Keratinocyte (primary cell): Measurements from ENCODE around the gene SUFU. TPM values are rescaled to one million over a fixed set of nuclear protein-coding genes. Genes with fewer than 3 reads are reported as not detected.

Experiments used
- DNase-seq: peaks from one replicate; pipeline ENCODE4 v3.0.0-alpha.2; 2011; ENCODE audit warnings: low read depth, missing footprints, low spot score
- FAIRE-seq: peaks from 2 replicates; lab custom pipeline; 2011; peaks lifted over from hg19 to GRCh38; lab: Jason Lieb, UNC
- H2AFZ ChIP-seq: 2 replicates; pipeline ENCODE4 v1.6.0; 2012; ENCODE audit warnings: low read length, control low read depth, inconsistent platforms; ENCODE audit not compliant: control insufficient read depth
- H3K27ac ChIP-seq: 2 replicates; pipeline ENCODE4 v1.5.1; 2011; ENCODE audit warnings: low read length; ENCODE audit not compliant: control insufficient read depth, insufficient read depth
- H3K27me3 ChIP-seq: 3 replicates; pipeline ENCODE4 v1.6.0; 2011; ENCODE audit warnings: low read length; ENCODE audit not compliant: control insufficient read depth, insufficient read depth; ENCODE audit errors: extremely low read depth
- H3K36me3 ChIP-seq, 2 experiments: 2 replicates in 1 of 2; 3 replicates in 1 of 2; pipeline ENCODE4 v1.5.1; 2011; ENCODE audit warnings: low read length in 2 of 2, mild to moderate bottlenecking in 1 of 2; ENCODE audit not compliant: control insufficient read depth in 2 of 2, insufficient read depth in 2 of 2; ENCODE audit errors: extremely low read depth in 1 of 2
- H3K4me1 ChIP-seq: 3 replicates; pipeline ENCODE4 v1.5.1; 2011; ENCODE audit warnings: low read length; ENCODE audit not compliant: control insufficient read depth, insufficient read depth; ENCODE audit errors: extremely low read depth
- H3K4me2 ChIP-seq: 3 replicates; pipeline ENCODE4 v1.6.0; 2011; ENCODE audit warnings: low read depth, low read length; ENCODE audit not compliant: control insufficient read depth, insufficient read depth; ENCODE audit errors: extremely low read depth
- H3K4me3 ChIP-seq, 3 experiments: fragments of 200-600 bp in 1 of 3; sonication (generic) in 1 of 3; 2 replicates in 2 of 3; 3 replicates in 1 of 3; pipeline ENCODE4 v1.5.1; 2011 to 2016; ENCODE audit warnings: low read length in 3 of 3, mild to moderate bottlenecking in 3 of 3, control low read depth in 2 of 3, inconsistent platforms in 1 of 3, low read depth in 1 of 3, mixed read lengths in 1 of 3, mixed run types in 1 of 3, moderate library complexity in 1 of 3; ENCODE audit not compliant: control insufficient read depth in 2 of 3, insufficient read depth in 2 of 3; ENCODE audit errors: extremely low read depth in 1 of 3
- H3K79me2 ChIP-seq: 2 replicates; pipeline ENCODE4 v1.6.0; 2012; ENCODE audit warnings: low read length; ENCODE audit not compliant: control insufficient read depth, insufficient read depth
- H3K9ac ChIP-seq: 3 replicates; pipeline ENCODE4 v1.6.0; 2011; ENCODE audit warnings: low read length; ENCODE audit not compliant: control insufficient read depth, insufficient read depth; ENCODE audit errors: extremely low read depth
- H3K9me1 ChIP-seq: 3 replicates; pipeline ENCODE4 v1.6.0; 2011; ENCODE audit warnings: low read length; ENCODE audit not compliant: control insufficient read depth, insufficient read depth; ENCODE audit errors: extremely low read depth
- H3K9me3 ChIP-seq: 2 replicates; pipeline ENCODE4 v1.5.1; 2012; ENCODE audit warnings: low read depth, low read length; ENCODE audit not compliant: control insufficient read depth
- H4K20me1 ChIP-seq: 3 replicates; pipeline ENCODE4 v1.6.0; 2011; ENCODE audit warnings: low read length; ENCODE audit not compliant: control insufficient read depth, insufficient read depth; ENCODE audit errors: extremely low read depth
- EZH2 ChIP-seq: IDR thresholded peaks from one replicate; pipeline ENCODE4 v1.6.1; 2012; ENCODE audit warnings: inconsistent platforms, mild to moderate bottlenecking, low read length, moderate library complexity
- dilution Hi-C: fragments of 300-500 bp; cut with MboI; formaldehyde crosslinking; loops from one replicate; pipeline ENCODE4 v1.7.0; 2020; ENCODE audit warnings: low sequenced_read_pairs; ENCODE audit not compliant: extremely low pct_ligation_motif_present
- polyA plus RNA-seq, 5 experiments: library from polyadenylated mRNA; depleted of rRNA in 3 of 5; stranded (reverse) in 3 of 5; stranded (forward) in 1 of 5; unstranded in 1 of 5; fragments of >200 nt; gene quantifications; 1 replicate in 1 of 5; 2 replicates in 3 of 5; 3 replicates in 1 of 5; pipeline versions ENCODE4 v1.2.1 to v1.2.3, GENCODE V29; 2011 to 2012; ENCODE audit warnings: missing spikeins in 2 of 5, low read depth in 1 of 5, low replicate concordance in 1 of 5
- TF ChIP-seq, protein P1 (sequence below), 3 experiments: IDR thresholded peaks in 1 of 3; conservative IDR thresholded peaks in 1 of 3; optimal IDR thresholded peaks in 1 of 3; 2 replicates in 2 of 3; 3 replicates in 1 of 3; pipeline versions ENCODE3 to v1.5.1; 2011; ENCODE audit warnings: low read length in 3 of 3, mild to moderate bottlenecking in 3 of 3, moderate library complexity in 2 of 3, control low read depth in 1 of 3, inconsistent platforms in 1 of 3; ENCODE audit not compliant: insufficient read depth in 2 of 3; ENCODE audit errors: extremely low read depth in 1 of 3

The SUFU gene
- polyA plus RNA-seq, 1 donor (not counting 4 experiments of a cell fraction or from before 2014, with no cell fraction given): 3.7 TPM

- H3K4me1 ChIP-seq: peaks cover 11% of the 10 kb centered on the region
- no peak overlapping the region for H3K27ac ChIP-seq
- no peaks in the 10 kb centered on the region for H3K27me3 ChIP-seq
- H3K9ac ChIP-seq: no peak overlapping the region
- FAIRE-seq: no peak
- no peak for DNase-seq
- no peaks in the 10 kb centered on the region for H3K9me1 ChIP-seq
- peak overlapping the region; percentile 5 for H3K4me2 ChIP-seq
- H2AFZ ChIP-seq: no peak overlapping the region
- H3K36me3 ChIP-seq: peaks cover 9 to 11% of the 10 kb centered on the region in 2 experiments
- no peaks in the 10 kb centered on the region for H4K20me1 ChIP-seq
- H3K79me2 ChIP-seq: no peaks in the 10 kb centered on the region
- no peak overlapping the region for H3K4me3 ChIP-seq
- dilution Hi-C loops: no loop called here
- TF ChIP-seq, protein P1, sequence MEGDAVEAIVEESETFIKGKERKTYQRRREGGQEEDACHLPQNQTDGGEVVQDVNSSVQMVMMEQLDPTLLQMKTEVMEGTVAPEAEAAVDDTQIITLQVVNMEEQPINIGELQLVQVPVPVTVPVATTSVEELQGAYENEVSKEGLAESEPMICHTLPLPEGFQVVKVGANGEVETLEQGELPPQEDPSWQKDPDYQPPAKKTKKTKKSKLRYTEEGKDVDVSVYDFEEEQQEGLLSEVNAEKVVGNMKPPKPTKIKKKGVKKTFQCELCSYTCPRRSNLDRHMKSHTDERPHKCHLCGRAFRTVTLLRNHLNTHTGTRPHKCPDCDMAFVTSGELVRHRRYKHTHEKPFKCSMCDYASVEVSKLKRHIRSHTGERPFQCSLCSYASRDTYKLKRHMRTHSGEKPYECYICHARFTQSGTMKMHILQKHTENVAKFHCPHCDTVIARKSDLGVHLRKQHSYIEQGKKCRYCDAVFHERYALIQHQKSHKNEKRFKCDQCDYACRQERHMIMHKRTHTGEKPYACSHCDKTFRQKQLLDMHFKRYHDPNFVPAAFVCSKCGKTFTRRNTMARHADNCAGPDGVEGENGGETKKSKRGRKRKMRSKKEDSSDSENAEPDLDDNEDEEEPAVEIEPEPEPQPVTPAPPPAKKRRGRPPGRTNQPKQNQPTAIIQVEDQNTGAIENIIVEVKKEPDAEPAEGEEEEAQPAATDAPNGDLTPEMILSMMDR (optimal IDR thresholded peaks at IDR 0.05 in 1 of 3, IDR thresholded peaks at IDR 0.05 in 1 of 3, conservative IDR thresholded peaks at IDR 0.05 in 1 of 3; ENCODE audit: extremely low read depth in 1 of 3, insufficient read depth in 2 of 3, low read length in 3 of 3): no peak
- no peak for TF ChIP-seq EZH2
- H3K9me3 ChIP-seq: no peaks in the 10 kb centered on the region
Measured at GRCh38 chr10:102660888-102661657, 157.3 kb downstream of the SUFU start.

DNA sequence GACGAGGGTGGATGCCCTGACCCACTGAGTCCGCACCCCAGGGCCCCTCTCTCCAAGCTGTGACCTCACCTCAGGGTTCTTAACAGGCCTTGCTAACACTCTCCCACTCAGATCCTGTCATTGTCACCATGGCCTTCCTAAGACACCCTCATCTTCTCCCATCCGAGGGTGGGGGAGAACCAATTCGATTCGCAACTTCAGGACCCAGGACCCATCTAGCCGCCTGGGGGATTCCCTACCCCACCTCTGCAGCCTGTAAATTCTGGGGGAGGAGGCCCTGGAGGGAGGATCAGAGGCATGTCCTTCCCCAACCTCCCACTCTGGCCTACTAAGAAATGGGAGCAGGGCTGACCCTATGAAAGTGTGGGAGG, 157.9 kb downstream of the SUFU start:
- H3K4me1 ChIP-seq: peaks cover 11% of the 10 kb centered on the region
- H3K9me3 ChIP-seq: no peaks in the 10 kb centered on the region
- H3K27ac ChIP-seq: no peak overlapping the region
- no peaks in the 10 kb centered on the region for H3K79me2 ChIP-seq
- H3K27me3 ChIP-seq: no peaks in the 10 kb centered on the region
- H3K9ac ChIP-seq: no peak overlapping the region
- H2AFZ ChIP-seq: no peak overlapping the region
- H3K4me2 ChIP-seq: no peak overlapping the region
- DNase-seq: no peak
- H4K20me1 ChIP-seq: no peaks in the 10 kb centered on the region
- H3K9me1 ChIP-seq: no peaks in the 10 kb centered on the region
- TF ChIP-seq, protein P1 (optimal IDR thresholded peaks at IDR 0.05 in 1 of 3, IDR thresholded peaks at IDR 0.05 in 1 of 3, conservative IDR thresholded peaks at IDR 0.05 in 1 of 3; ENCODE audit: extremely low read depth in 1 of 3, insufficient read depth in 2 of 3, low read length in 3 of 3): no peak
- no peak for TF ChIP-seq EZH2
- dilution Hi-C loops: no loop called here
- no peak for FAIRE-seq
- H3K4me3 ChIP-seq: no peak overlapping the region
- peaks cover 5 to 6% of the 10 kb centered on the region in 2 experiments for H3K36me3 ChIP-seq
